Stimulated activated CD4-positive, alpha-beta T cell treated with anti-CD3 and anti-CD28 coated beads, Interleukin-2, amount 100 ng/mL, for 48 hours (primary cell): ENCODE measurements around the gene IFT88.

Experiments used
- DNase-seq, 2 donors: peaks; one replicate each; pipeline ENCODE4 v3.0.0-alpha.2; 2020

IFT88 gene

DNA sequence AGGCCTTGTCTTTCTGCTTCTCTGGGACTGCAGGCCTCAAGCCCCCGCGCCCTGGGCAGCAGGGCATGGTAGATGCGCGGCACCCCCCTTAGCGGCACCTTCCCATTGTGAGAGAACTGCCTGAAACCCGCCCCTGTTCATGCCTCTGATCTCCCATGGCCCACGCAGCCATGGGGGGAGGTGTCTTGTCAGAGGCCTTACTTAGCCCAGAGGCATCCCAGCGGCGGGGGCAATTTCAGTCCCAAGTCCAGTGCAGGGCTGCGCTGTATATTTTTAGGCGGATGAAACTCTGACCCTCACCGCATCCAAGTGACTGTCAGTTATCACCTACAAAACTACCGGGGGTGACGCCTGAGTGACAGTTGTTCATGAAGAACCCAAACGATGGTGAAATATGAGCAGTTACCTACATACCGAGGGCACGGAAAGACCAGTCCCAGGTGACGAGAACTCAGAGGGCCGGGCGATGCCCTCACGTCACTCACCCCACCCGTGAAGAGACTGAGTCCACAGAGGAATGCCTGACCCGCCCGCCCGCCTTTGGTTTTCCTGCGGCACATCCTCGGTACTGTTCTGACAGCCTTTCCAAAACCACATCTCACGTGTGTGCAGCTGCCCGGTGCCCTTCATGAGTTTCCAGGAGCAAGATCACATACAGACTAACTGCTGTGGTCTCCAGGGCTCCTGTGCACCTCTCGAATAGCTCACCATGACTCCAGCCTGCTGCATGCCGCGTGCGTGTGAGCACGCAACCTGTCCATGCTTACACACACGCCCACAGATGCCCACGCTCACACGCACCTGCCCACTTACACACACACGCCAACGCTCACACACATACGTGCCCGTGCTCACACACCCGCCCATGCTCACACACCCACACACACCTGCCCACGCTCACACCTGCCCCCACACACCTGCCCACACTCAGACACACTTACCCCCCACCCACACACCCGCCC, 150.9 kb downstream of the IFT88 start:
- DNase-seq, result no peak

GRCh38 chr13:20718958-20719566, 152.1 kb downstream of the IFT88 start:
- DNase-seq, result no peak

DNA sequence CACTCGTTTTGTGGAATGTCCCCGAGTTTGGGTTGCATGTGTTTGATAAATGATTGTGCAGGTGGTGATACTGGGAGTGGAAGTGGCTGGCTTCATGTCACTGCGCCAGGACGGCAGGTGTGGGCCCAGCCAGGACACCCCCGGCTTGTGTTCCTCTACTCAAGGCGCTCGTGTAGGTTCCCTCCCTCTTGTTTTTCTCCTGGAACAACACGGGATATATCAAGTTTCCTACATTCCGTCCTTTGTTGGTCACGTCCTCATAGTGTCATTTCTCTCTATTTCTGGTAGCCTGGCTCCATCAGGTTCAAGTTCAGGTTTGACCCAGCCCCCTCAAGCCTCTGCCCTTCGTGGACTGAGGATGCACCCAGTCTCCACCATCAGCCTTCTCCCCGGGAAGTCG, 152.8 kb downstream of the IFT88 start:
- no peak for DNase-seq

DNA sequence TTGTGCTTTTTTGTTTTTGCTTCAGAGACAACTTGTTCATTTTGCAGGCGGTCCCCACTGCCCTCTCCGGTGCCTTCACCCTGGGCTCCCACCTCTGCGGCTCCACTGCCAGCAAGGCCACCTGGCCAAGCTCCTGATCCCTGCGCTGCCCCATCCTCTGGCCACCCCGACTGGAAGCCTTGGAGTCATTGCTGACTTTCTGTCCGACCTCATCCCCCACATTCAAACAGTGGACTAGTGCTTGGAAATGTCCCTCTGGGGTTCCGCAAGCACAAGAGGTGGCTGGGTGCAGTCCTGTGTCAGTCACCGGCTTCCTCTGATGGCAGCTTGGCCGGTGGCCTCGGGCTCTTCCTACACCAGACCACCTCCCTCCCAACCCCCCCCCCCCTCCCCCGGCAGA, 153.5 kb downstream of the IFT88 start:
- no peak for DNase-seq

GRCh38 chr13:20721058-20721453, 154.1 kb downstream of the IFT88 start:
- DNase-seq, result no peak

- no peak for DNase-seq
Measured at GRCh38 chr13:20721454-20722357, 154.7 kb downstream of the IFT88 start.

DNA sequence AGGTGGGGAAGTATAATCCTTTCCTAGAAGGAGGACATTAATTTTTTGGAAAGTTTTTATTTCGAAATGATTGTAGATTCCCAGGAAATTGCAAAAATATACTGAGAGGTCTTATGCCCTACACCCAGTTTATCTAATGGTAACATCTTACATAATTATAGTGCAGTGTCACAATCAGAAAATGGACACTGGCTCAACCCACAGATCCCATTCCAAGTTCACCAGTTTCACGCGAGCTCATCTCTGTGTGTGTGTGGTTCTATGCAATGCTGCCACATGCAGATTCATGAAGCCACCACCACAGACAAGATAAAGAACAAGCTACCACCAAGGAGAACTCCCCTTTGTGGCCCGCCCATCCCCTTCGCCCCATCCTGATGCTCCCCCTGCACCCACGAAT, 160.9 kb downstream of the IFT88 start:
- no peak for DNase-seq

GRCh38 chr13:20728579-20729311, 161.8 kb downstream of the IFT88 start:
- DNase-seq, result no peak

- no peak for DNase-seq
Measured at GRCh38 chr13:20729633-20730585, 163.0 kb downstream of the IFT88 start.

- no peak for DNase-seq
Measured at GRCh38 chr13:20738616-20739015, 171.7 kb downstream of the IFT88 start.

DNA sequence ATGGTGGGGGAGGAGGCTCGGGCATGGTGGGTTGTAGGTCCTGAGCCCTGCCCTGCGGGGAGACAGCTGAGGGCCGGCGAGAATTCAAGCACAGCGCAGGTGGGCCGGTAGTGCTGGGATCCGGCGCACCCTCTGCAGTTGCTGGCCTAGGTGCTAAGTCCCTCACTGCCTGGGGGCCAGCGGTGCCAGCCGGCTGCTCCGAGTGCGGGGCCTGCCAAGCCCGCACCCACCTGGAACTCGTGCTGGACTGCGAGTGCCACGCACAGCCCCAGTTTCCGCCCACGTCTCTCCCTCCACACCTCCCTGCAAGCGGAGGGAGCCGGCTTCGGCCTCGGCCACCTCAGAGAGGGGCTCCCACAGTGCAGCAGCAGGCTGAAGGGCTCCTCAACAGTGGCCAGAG, 173.1 kb downstream of the IFT88 start:
- no peak for DNase-seq
